Sigmoid colon (tissue), 4 donors: Measurements from ENCODE around the gene MAPK8IP2.

Source experiments
- POLR2AphosphoS5 ChIP-seq, 4 donors: sonication (generic); formaldehyde crosslinking; IDR thresholded peaks; one replicate each; pipeline ENCODE4 v1.6.1; 2017; ENCODE audit warnings: antibody characterized with exemption in 4 of 4
- TF ChIP-seq, protein P1 (sequence below), 4 experiments: fragments of 450-650 bp in 3 of 4; fragments of 200-600 bp in 1 of 4; IDR thresholded peaks; one replicate each; pipeline ENCODE4 v1.5.1; 2016 to 2019; ENCODE audit warnings: antibody characterized with exemption in 4 of 4, mild to moderate bottlenecking in 3 of 4, moderate library complexity in 2 of 4

- TF ChIP-seq, protein P1, sequence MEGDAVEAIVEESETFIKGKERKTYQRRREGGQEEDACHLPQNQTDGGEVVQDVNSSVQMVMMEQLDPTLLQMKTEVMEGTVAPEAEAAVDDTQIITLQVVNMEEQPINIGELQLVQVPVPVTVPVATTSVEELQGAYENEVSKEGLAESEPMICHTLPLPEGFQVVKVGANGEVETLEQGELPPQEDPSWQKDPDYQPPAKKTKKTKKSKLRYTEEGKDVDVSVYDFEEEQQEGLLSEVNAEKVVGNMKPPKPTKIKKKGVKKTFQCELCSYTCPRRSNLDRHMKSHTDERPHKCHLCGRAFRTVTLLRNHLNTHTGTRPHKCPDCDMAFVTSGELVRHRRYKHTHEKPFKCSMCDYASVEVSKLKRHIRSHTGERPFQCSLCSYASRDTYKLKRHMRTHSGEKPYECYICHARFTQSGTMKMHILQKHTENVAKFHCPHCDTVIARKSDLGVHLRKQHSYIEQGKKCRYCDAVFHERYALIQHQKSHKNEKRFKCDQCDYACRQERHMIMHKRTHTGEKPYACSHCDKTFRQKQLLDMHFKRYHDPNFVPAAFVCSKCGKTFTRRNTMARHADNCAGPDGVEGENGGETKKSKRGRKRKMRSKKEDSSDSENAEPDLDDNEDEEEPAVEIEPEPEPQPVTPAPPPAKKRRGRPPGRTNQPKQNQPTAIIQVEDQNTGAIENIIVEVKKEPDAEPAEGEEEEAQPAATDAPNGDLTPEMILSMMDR (IDR thresholded peaks at IDR 0.05), result no peak
- no peak for TF ChIP-seq POLR2AphosphoS5 (IDR thresholded peaks at IDR 0.05)
Measured at GRCh38 chr22:50581031-50581949, 19.3 kb upstream of the MAPK8IP2 start.
